ENCODE measurements around the gene AHDC1. TPM values are rescaled to one million over a fixed set of nuclear protein-coding genes. Genes with fewer than 3 reads are reported as not detected.

AHDC1 gene
- polyA plus RNA-seq, 3 donors: 0.16 to 3.3 (median 0.30) TPM

DNA sequence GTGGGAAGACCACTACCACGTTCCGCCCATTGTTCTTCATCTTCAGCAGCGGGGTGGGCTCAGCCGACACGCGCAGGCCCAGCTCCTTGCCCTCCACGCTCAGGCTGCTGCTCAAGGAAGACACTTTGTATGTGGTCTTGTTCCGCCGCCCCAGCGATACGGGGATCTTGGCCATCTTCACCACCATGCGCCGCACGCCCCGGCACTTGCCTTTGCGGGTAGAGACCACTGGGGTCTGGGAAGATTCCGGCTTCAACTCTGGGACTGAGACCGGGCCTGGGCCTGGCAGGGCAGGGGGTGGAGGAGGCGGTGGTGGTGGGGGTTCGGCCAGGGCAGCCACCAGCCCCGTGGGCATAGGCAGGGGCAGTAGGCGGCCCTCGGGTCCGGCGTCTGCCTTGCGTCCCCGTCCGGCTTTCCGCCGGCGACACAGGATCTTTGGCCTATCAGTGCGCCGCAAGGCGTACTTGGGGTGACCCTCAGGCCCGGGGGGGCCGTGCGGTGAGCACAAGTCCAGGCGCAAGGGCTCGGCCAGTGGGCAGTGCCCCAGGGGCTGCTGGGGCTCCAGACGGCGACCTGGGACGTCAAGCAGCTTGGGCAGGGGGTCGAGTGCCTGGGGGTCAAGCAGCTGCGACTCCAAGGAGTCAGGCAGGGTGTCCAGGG is 53.3 kb downstream of the AHDC1 start:
- no peak overlapping the region for H2AFZ ChIP-seq (ENCODE audit: insufficient read depth, low read depth, low read length, poor library complexity, severe bottlenecking)
- Mint-ChIP-seq H3K9me3 (no peaks in the 10 kb centered on the region), H3K27ac (no peak overlapping the region), H3K4me1 (peaks cover under 1% of the 10 kb centered on the region), H3K4me3 (no peak overlapping the region), H3K27me3 (ENCODE audit: low read depth in 3 of 3) (peaks cover 0 to 3% (median 0%) of the 10 kb centered on the region in 3 donors), H3K36me3 (peaks cover 10 to 25% of the 10 kb centered on the region in 2 donors)
- intact Hi-C loops (cut with micrococcal nuclease): no loop called here
- no peaks in the 10 kb centered on the region for H3K79me2 ChIP-seq (ENCODE audit: insufficient read depth, low read length)
- no peaks in the 10 kb centered on the region for H3K27me3 ChIP-seq (ENCODE audit: control insufficient read depth in 2 of 2, insufficient read depth in 2 of 2, low read length in 2 of 2)
- peaks cover 8 to 13% of the 10 kb centered on the region in 2 donors for H3K36me3 ChIP-seq (replicated peaks in 1 of 2; ENCODE audit: control insufficient read depth in 1 of 2, insufficient read depth in 2 of 2, low read length in 2 of 2)
- TF ChIP-seq, protein P1, sequence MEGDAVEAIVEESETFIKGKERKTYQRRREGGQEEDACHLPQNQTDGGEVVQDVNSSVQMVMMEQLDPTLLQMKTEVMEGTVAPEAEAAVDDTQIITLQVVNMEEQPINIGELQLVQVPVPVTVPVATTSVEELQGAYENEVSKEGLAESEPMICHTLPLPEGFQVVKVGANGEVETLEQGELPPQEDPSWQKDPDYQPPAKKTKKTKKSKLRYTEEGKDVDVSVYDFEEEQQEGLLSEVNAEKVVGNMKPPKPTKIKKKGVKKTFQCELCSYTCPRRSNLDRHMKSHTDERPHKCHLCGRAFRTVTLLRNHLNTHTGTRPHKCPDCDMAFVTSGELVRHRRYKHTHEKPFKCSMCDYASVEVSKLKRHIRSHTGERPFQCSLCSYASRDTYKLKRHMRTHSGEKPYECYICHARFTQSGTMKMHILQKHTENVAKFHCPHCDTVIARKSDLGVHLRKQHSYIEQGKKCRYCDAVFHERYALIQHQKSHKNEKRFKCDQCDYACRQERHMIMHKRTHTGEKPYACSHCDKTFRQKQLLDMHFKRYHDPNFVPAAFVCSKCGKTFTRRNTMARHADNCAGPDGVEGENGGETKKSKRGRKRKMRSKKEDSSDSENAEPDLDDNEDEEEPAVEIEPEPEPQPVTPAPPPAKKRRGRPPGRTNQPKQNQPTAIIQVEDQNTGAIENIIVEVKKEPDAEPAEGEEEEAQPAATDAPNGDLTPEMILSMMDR (IDR thresholded peaks at IDR 0.05): no peak
- H3K27ac ChIP-seq (ENCODE audit: low read depth in 1 of 2, low read length in 2 of 2): no peak overlapping the region
- no peak overlapping the region for H3K4me3 ChIP-seq (replicated peaks in 1 of 3; ENCODE audit: low read depth in 2 of 3, low read length in 3 of 3)
- 99% methylated on average over 44 of the region's 44 CpGs for WGBS (ENCODE audit: insufficient coverage)
- no peaks in the 10 kb centered on the region for H4K20me1 ChIP-seq (ENCODE audit: insufficient read depth, low read length)
- H3K9me3 ChIP-seq (replicated peaks in 1 of 2; ENCODE audit: control insufficient read depth in 1 of 2, insufficient read depth in 1 of 2, low read length in 2 of 2): no peaks in the 10 kb centered on the region
- no peaks in the 10 kb centered on the region for H3K4me1 ChIP-seq (ENCODE audit: control insufficient read depth in 1 of 2, insufficient read depth in 2 of 2, low read length in 2 of 2)
- H3K9ac ChIP-seq (ENCODE audit: insufficient read depth, low read length, poor library complexity, severe bottlenecking): no peak overlapping the region
- no peak overlapping the region for H3K4me2 ChIP-seq (replicated peaks; ENCODE audit: extremely low read depth, low read length, poor library complexity, severe bottlenecking)
- DNase-seq: no peak

DNA sequence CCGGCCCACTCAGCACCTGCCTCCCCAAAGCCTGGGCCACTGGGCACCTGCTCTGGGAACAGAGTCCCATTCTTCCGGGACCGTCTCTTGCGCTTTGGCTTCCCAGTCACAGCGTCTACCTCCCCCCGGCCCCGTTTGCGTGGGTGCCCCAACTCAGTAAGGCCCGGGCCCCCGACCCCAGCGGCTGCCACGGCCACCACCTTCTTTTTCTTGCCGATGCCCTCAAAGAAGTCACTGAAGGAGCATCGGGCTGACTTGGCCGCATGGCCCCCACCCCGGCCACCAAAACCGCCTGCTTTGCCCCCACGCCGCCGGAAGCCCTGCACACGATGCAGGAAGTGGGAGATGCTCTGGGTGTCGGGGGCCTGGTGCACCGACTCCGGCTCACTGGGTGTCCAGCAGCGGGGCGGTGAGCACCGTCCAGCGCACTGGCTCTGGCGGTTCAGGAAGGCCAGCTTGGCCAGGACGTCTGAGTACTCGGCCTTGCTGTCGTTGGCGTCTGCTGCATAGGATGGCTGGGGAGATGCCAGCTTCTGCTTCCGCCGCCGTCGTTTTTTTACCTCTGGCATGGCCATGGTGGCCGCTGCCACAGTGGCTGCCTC is 54.0 kb downstream of the AHDC1 start:
- TF ChIP-seq, protein P1 (IDR thresholded peaks at IDR 0.05): no peak
- peaks cover 0 to 3% (median 2%) of the 10 kb centered on the region in 3 donors for H3K27me3 Mint-ChIP-seq (ENCODE audit: low read depth in 3 of 3)
- H3K9me3 Mint-ChIP-seq: no peaks in the 10 kb centered on the region
- no peak overlapping the region for H3K4me3 Mint-ChIP-seq
- no peak overlapping the region for H3K27ac Mint-ChIP-seq
- H3K27ac ChIP-seq (ENCODE audit: low read depth in 1 of 2, low read length in 2 of 2): no peak overlapping the region
- no peaks in the 10 kb centered on the region for H3K4me1 Mint-ChIP-seq
- H2AFZ ChIP-seq (ENCODE audit: insufficient read depth, low read depth, low read length, poor library complexity, severe bottlenecking): no peak overlapping the region
- 96% methylated on average over 38 of the region's 38 CpGs for WGBS (ENCODE audit: insufficient coverage)
- DNase-seq: no peak
- no peaks in the 10 kb centered on the region for H3K4me1 ChIP-seq (ENCODE audit: control insufficient read depth in 1 of 2, insufficient read depth in 2 of 2, low read length in 2 of 2)
- no peak overlapping the region for H3K4me3 ChIP-seq (replicated peaks in 1 of 3; ENCODE audit: low read depth in 2 of 3, low read length in 3 of 3)
- no peaks in the 10 kb centered on the region for H3K79me2 ChIP-seq (ENCODE audit: insufficient read depth, low read length)
- H3K4me2 ChIP-seq (replicated peaks; ENCODE audit: extremely low read depth, low read length, poor library complexity, severe bottlenecking): no peak overlapping the region
- H3K36me3 Mint-ChIP-seq: peaks cover 12 to 25% of the 10 kb centered on the region in 2 donors
- no peaks in the 10 kb centered on the region for H3K9me3 ChIP-seq (replicated peaks in 1 of 2; ENCODE audit: control insufficient read depth in 1 of 2, insufficient read depth in 1 of 2, low read length in 2 of 2)
- no peak overlapping the region for H3K9ac ChIP-seq (ENCODE audit: insufficient read depth, low read length, poor library complexity, severe bottlenecking)
- H4K20me1 ChIP-seq (ENCODE audit: insufficient read depth, low read length): no peaks in the 10 kb centered on the region
- intact Hi-C loops (cut with micrococcal nuclease): loop anchor here in 1 of 2 donors (10.0 kb wide), 1 partner anchor 145 kb away; no protein-coding TSS in a partner anchor
- peaks cover 8 to 13% of the 10 kb centered on the region in 2 donors for H3K36me3 ChIP-seq (replicated peaks in 1 of 2; ENCODE audit: control insufficient read depth in 1 of 2, insufficient read depth in 2 of 2, low read length in 2 of 2)
- H3K27me3 ChIP-seq (ENCODE audit: control insufficient read depth in 2 of 2, insufficient read depth in 2 of 2, low read length in 2 of 2): no peaks in the 10 kb centered on the region

All from CD14-positive monocyte (primary cell).